ENCODE results near the gene MDN1. TPM values are rescaled to one million over a fixed set of nuclear protein-coding genes. Genes with fewer than 3 reads are reported as not detected.

The MDN1 gene
- total RNA-seq, 1 donor from 2014 or later, result 61.7 TPM

GRCh38 chr6:89679215-89680120 lies 140.1 kb downstream of the MDN1 start:
- Mint-ChIP-seq H3K4me3 (ENCODE audit: low read depth) (no peak overlapping the region), H3K36me3 (ENCODE audit: low read depth) (peaks cover 73% of the 10 kb centered on the region), H3K27ac (no peak overlapping the region), H3K4me1 (ENCODE audit: low read depth) (no peaks in the 10 kb centered on the region), H3K9me3 (no peaks in the 10 kb centered on the region), H3K27me3 (ENCODE audit: low read depth) (no peaks in the 10 kb centered on the region)
- intact Hi-C loops (cut with micrococcal nuclease), result no loop called here
- DNase-seq (ENCODE audit: low spot score), result no peak

- Mint-ChIP-seq H3K4me1 (ENCODE audit: low read depth) (no peaks in the 10 kb centered on the region), H3K27ac (no peak overlapping the region), H3K4me3 (ENCODE audit: low read depth) (no peak overlapping the region), H3K36me3 (ENCODE audit: low read depth) (peaks cover 75% of the 10 kb centered on the region), H3K27me3 (ENCODE audit: low read depth) (no peaks in the 10 kb centered on the region), H3K9me3 (no peaks in the 10 kb centered on the region)
- no peak for DNase-seq (ENCODE audit: low spot score)
- intact Hi-C loops (cut with micrococcal nuclease), result no loop called here
Observed at GRCh38 chr6:89678531-89678930, 141.1 kb downstream of the MDN1 start.

GRCh38 chr6:89675949-89676748 lies 143.4 kb downstream of the MDN1 start:
- H3K27me3 Mint-ChIP-seq (ENCODE audit: low read depth), result no peaks in the 10 kb centered on the region
- H3K4me1 Mint-ChIP-seq (ENCODE audit: low read depth), result no peaks in the 10 kb centered on the region
- intact Hi-C loops (cut with micrococcal nuclease), result no loop called here
- no peak for DNase-seq (ENCODE audit: low spot score)
- H3K27ac Mint-ChIP-seq, result no peak overlapping the region
- H3K4me3 Mint-ChIP-seq (ENCODE audit: low read depth), result no peak overlapping the region
- H3K9me3 Mint-ChIP-seq, result no peaks in the 10 kb centered on the region
- H3K36me3 Mint-ChIP-seq (ENCODE audit: low read depth), result peaks cover 76% of the 10 kb centered on the region

- intact Hi-C loops (cut with micrococcal nuclease), result no loop called here
- H3K27ac Mint-ChIP-seq, result no peak overlapping the region
- H3K4me3 Mint-ChIP-seq (ENCODE audit: low read depth), result no peak overlapping the region
- H3K27me3 Mint-ChIP-seq (ENCODE audit: low read depth), result no peaks in the 10 kb centered on the region
- DNase-seq (ENCODE audit: low spot score), result no peak
- H3K9me3 Mint-ChIP-seq, result no peaks in the 10 kb centered on the region
- peaks cover 73% of the 10 kb centered on the region for H3K36me3 Mint-ChIP-seq (ENCODE audit: low read depth)
- H3K4me1 Mint-ChIP-seq (ENCODE audit: low read depth), result no peaks in the 10 kb centered on the region
Observed at GRCh38 chr6:89670935-89671565, 148.5 kb downstream of the MDN1 start.

- no peak overlapping the region for H3K27ac Mint-ChIP-seq
- peaks cover 62% of the 10 kb centered on the region for H3K36me3 Mint-ChIP-seq (ENCODE audit: low read depth)
- no peaks in the 10 kb centered on the region for H3K27me3 Mint-ChIP-seq (ENCODE audit: low read depth)
- H3K9me3 Mint-ChIP-seq, result no peaks in the 10 kb centered on the region
- intact Hi-C loops (cut with micrococcal nuclease), result no loop called here
- no peak overlapping the region for H3K4me3 Mint-ChIP-seq (ENCODE audit: low read depth)
- no peak for DNase-seq (ENCODE audit: low spot score)
- H3K4me1 Mint-ChIP-seq (ENCODE audit: low read depth), result no peaks in the 10 kb centered on the region
Observed at GRCh38 chr6:89669002-89669401, 150.6 kb downstream of the MDN1 start.

- DNase-seq (ENCODE audit: low spot score), result no peak
- H3K4me3 Mint-ChIP-seq (ENCODE audit: low read depth), result no peak overlapping the region
- H3K27ac Mint-ChIP-seq, result no peak overlapping the region
- intact Hi-C loops (cut with micrococcal nuclease), result no loop called here
- no peaks in the 10 kb centered on the region for H3K9me3 Mint-ChIP-seq
- H3K27me3 Mint-ChIP-seq (ENCODE audit: low read depth), result no peaks in the 10 kb centered on the region
- peaks cover 66% of the 10 kb centered on the region for H3K36me3 Mint-ChIP-seq (ENCODE audit: low read depth)
- H3K4me1 Mint-ChIP-seq (ENCODE audit: low read depth), result no peaks in the 10 kb centered on the region
Observed at GRCh38 chr6:89667872-89668556, 151.6 kb downstream of the MDN1 start.

- Mint-ChIP-seq H3K27ac (no peak overlapping the region), H3K36me3 (ENCODE audit: low read depth) (peaks cover 67% of the 10 kb centered on the region), H3K9me3 (no peaks in the 10 kb centered on the region), H3K4me3 (ENCODE audit: low read depth) (no peak overlapping the region), H3K27me3 (ENCODE audit: low read depth) (no peaks in the 10 kb centered on the region), H3K4me1 (ENCODE audit: low read depth) (no peaks in the 10 kb centered on the region)
- no peak for DNase-seq (ENCODE audit: low spot score)
- intact Hi-C loops (cut with micrococcal nuclease), result no loop called here
Observed at GRCh38 chr6:89662659-89663223, 156.9 kb downstream of the MDN1 start.

- Mint-ChIP-seq H3K27ac (no peak overlapping the region), H3K27me3 (ENCODE audit: low read depth) (no peaks in the 10 kb centered on the region), H3K4me1 (ENCODE audit: low read depth) (no peaks in the 10 kb centered on the region), H3K36me3 (ENCODE audit: low read depth) (peaks cover 76% of the 10 kb centered on the region), H3K4me3 (ENCODE audit: low read depth) (no peak overlapping the region), H3K9me3 (no peaks in the 10 kb centered on the region)
- no peak for DNase-seq (ENCODE audit: low spot score)
- intact Hi-C loops (cut with micrococcal nuclease), result no loop called here
Observed at GRCh38 chr6:89661559-89661958, 158.0 kb downstream of the MDN1 start.

- Mint-ChIP-seq H3K36me3 (ENCODE audit: low read depth) (peaks cover 74% of the 10 kb centered on the region), H3K27ac (no peak overlapping the region), H3K4me1 (ENCODE audit: low read depth) (no peaks in the 10 kb centered on the region), H3K9me3 (no peaks in the 10 kb centered on the region), H3K27me3 (ENCODE audit: low read depth) (no peaks in the 10 kb centered on the region), H3K4me3 (ENCODE audit: low read depth) (no peak overlapping the region)
- no peak for DNase-seq (ENCODE audit: low spot score)
- intact Hi-C loops (cut with micrococcal nuclease), result no loop called here
Observed at GRCh38 chr6:89660981-89661380, 158.6 kb downstream of the MDN1 start.

GRCh38 chr6:89657445-89658158 lies 162.0 kb downstream of the MDN1 start:
- Mint-ChIP-seq H3K4me1 (ENCODE audit: low read depth) (no peaks in the 10 kb centered on the region), H3K27ac (no peak overlapping the region), H3K27me3 (ENCODE audit: low read depth) (no peaks in the 10 kb centered on the region), H3K36me3 (ENCODE audit: low read depth) (peaks cover 73% of the 10 kb centered on the region), H3K9me3 (no peaks in the 10 kb centered on the region), H3K4me3 (ENCODE audit: low read depth) (no peak overlapping the region)
- no peak for DNase-seq (ENCODE audit: low spot score)
- intact Hi-C loops (cut with micrococcal nuclease), result no loop called here

- no peak overlapping the region for H3K27ac Mint-ChIP-seq
- no peaks in the 10 kb centered on the region for H3K27me3 Mint-ChIP-seq (ENCODE audit: low read depth)
- no peaks in the 10 kb centered on the region for H3K9me3 Mint-ChIP-seq
- intact Hi-C loops (cut with micrococcal nuclease), result no loop called here
- peaks cover 76% of the 10 kb centered on the region for H3K36me3 Mint-ChIP-seq (ENCODE audit: low read depth)
- DNase-seq (ENCODE audit: low spot score), result no peak
- no peak overlapping the region for H3K4me3 Mint-ChIP-seq (ENCODE audit: low read depth)
- peaks cover 2% of the 10 kb centered on the region for H3K4me1 Mint-ChIP-seq (ENCODE audit: low read depth)
Observed at GRCh38 chr6:89655122-89655521, 164.5 kb downstream of the MDN1 start.

GRCh38 chr6:89650579-89650978 lies 169.0 kb downstream of the MDN1 start:
- intact Hi-C loops (cut with micrococcal nuclease), result no loop called here
- no peaks in the 10 kb centered on the region for H3K9me3 Mint-ChIP-seq
- H3K4me1 Mint-ChIP-seq (ENCODE audit: low read depth), result peaks cover 5% of the 10 kb centered on the region
- no peak for DNase-seq (ENCODE audit: low spot score)
- H3K27ac Mint-ChIP-seq, result no peak overlapping the region
- H3K27me3 Mint-ChIP-seq (ENCODE audit: low read depth), result no peaks in the 10 kb centered on the region
- H3K36me3 Mint-ChIP-seq (ENCODE audit: low read depth), result peaks cover 70% of the 10 kb centered on the region
- no peak overlapping the region for H3K4me3 Mint-ChIP-seq (ENCODE audit: low read depth)

Data from activated T-helper 2 cell treated with anti-CD3 and anti-CD28 coated beads, Interferon-gamma antibody, Interleukin-2, Interleukin-4, amounts not matched to agents 10 μg/mL and 5 μg/mL and 100 μg/mL, durations not matched to agents 14 hours and 24 hours and 36 hours (primary cell).